HL-60/S4 treated with retinoic acid at 250 ng/mL for 4 days and 3 days (cell line): ENCODE results near the gene CEP112.

ENCODE experiments used
- in situ Hi-C: fragments of 300-500 bp; cut with MboI; formaldehyde crosslinking; loops from 2 replicates; pipeline ENCODE4 v1.7.0; 2022; ENCODE audit warnings: low sequenced_read_pairs

The CEP112 gene

GRCh38 chr17:65587534-65588180 is 604.3 kb downstream of the CEP112 start:
- in situ Hi-C loops: no loop called here

- in situ Hi-C loops: no loop called here
These were observed 605.0 kb downstream of the CEP112 start for GRCh38 chr17:65586899-65587298.
